MM.1S (cell line): ENCODE results near the gene GPRC6A.
A peak's percentile ranks its signal among the peaks of the same experiment; 100 is the strongest.

ENCODE experiments used
- DNase-seq: peaks from one replicate; pipeline ENCODE4 v3.0.0-alpha.2; 2015
- H2AFZ ChIP-seq: fragments of 300-600 bp; sonication (generic); 2 replicates; pipeline ENCODE4 v1.6.0; 2016; ENCODE audit warnings: antibody characterized with exemption, low read length
- H3F3A ChIP-seq: fragments of 300-600 bp; sonication (generic); 2 replicates; pipeline ENCODE4 v1.6.1; 2016; ENCODE audit warnings: mild to moderate bottlenecking, antibody characterized with exemption, low read length, moderate library complexity, mixed read lengths; ENCODE audit not compliant: insufficient read depth
- H3K27ac ChIP-seq: fragments of 300-600 bp; sonication (generic); 2 replicates; pipeline ENCODE4 v1.5.1; 2016; ENCODE audit warnings: mild to moderate bottlenecking, low read length
- H3K27me3 ChIP-seq: fragments of 300-600 bp; sonication (generic); replicated peaks from 2 replicates; pipeline ENCODE4 v1.6.0; 2016; ENCODE audit warnings: low read length; ENCODE audit not compliant: insufficient read depth
- H3K36me3 ChIP-seq: fragments of 300-600 bp; sonication (generic); replicated peaks from 2 replicates; pipeline ENCODE4 v1.6.1; 2016; ENCODE audit warnings: mild to moderate bottlenecking, low read length, mixed read lengths; ENCODE audit not compliant: insufficient read depth
- H3K4me1 ChIP-seq: fragments of 300-600 bp; sonication (generic); 2 replicates; pipeline ENCODE4 v1.6.1; 2016; ENCODE audit warnings: low read length, mixed read lengths
- H3K4me2 ChIP-seq: fragments of 300-600 bp; sonication (generic); 2 replicates; pipeline ENCODE4 v1.6.0; 2016; ENCODE audit warnings: low read depth, low read length
- H3K4me3 ChIP-seq: fragments of 300-600 bp; sonication (generic); 2 replicates; pipeline ENCODE4 v1.5.1; 2016; ENCODE audit warnings: low read length, mixed read lengths
- H3K79me2 ChIP-seq: fragments of 300-600 bp; sonication (generic); 2 replicates; pipeline ENCODE4 v1.6.1; 2016; ENCODE audit warnings: mixed run types, low read length, mixed read lengths
- H3K9ac ChIP-seq: fragments of 300-600 bp; sonication (generic); 2 replicates; pipeline ENCODE4 v1.6.1; 2016; ENCODE audit warnings: low read length, mixed read lengths
- H3K9me2 ChIP-seq: fragments of 300-600 bp; sonication (generic); replicated peaks from 2 replicates; pipeline ENCODE4 v1.6.1; 2016; ENCODE audit warnings: mild to moderate bottlenecking, low read length, mixed read lengths; ENCODE audit not compliant: insufficient read depth
- H3K9me3 ChIP-seq: fragments of 300-600 bp; sonication (generic); replicated peaks from 2 replicates; pipeline ENCODE4 v1.6.1; 2016; ENCODE audit warnings: mild to moderate bottlenecking, low read length, mixed read lengths; ENCODE audit not compliant: insufficient read depth
- H4K20me1 ChIP-seq: fragments of 300-600 bp; sonication (generic); 2 replicates; pipeline ENCODE4 v1.6.1; 2016; ENCODE audit warnings: mild to moderate bottlenecking, low read length, moderate library complexity, mixed read lengths; ENCODE audit not compliant: insufficient read depth
- CTCF ChIP-seq: fragments of 300-600 bp; sonication (generic); IDR thresholded peaks from 2 replicates; pipeline ENCODE4 v1.5.1; 2016; ENCODE audit warnings: antibody characterized with exemption, low read length, mixed read lengths
- EZH2 ChIP-seq: fragments of 300-600 bp; sonication (generic); optimal IDR thresholded peaks from 2 replicates; pipeline ENCODE3; 2017; ENCODE audit warnings: low read depth, mild to moderate bottlenecking, antibody characterized with exemption, low read length, mixed read lengths
- EZH2phosphoT487 ChIP-seq: fragments of 300-600 bp; sonication (generic); IDR thresholded peaks from 2 replicates; pipeline ENCODE4 v1.6.1; 2018; ENCODE audit warnings: antibody characterized with exemption, low read length

GPRC6A gene

DNA sequence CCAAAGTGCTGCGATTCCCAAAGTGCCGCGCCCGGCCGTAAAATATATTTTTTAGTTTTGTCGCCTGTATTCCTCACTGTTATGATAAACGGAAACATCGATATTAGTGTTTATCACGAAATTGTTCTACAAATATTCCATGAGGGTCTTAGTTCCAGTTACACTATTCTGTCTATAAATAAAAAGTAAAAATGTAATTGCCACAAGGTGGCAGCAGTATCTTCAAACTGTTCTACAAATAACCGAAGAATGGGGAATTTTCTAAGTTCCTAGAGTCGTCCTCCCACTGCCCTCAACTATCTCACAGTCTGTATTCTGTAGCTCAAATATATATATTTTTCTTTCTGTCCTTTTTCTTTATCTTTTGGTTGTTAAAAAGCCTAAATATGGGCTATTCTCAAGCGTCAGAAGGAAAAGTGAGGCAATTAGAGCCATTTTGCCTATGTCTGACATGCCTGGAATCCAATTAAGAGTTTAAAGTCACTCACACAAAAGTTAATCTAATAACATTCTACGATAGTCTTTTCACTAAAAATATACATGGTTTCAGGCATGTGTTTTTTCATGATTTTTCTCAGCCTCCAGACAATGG, 49.2 kb downstream of the GPRC6A start:
- TF ChIP-seq EZH2phosphoT487 (no peak), CTCF (peak; percentile 52), EZH2 (no peak)
- peak; percentile 50 for DNase-seq
- Histone ChIP-seq H3K27ac (no peak overlapping the region), H3K27me3 (no peaks in the 10 kb centered on the region), H3K79me2 (no peaks in the 10 kb centered on the region), H3F3A (no peaks in the 10 kb centered on the region), H3K36me3 (no peaks in the 10 kb centered on the region), H3K4me3 (no peak overlapping the region), H3K4me1 (no peaks in the 10 kb centered on the region), H3K9me3 (no peaks in the 10 kb centered on the region), H3K4me2 (no peak overlapping the region), H3K9ac (no peak overlapping the region), H2AFZ (no peak overlapping the region), H4K20me1 (no peaks in the 10 kb centered on the region), H3K9me2 (no peaks in the 10 kb centered on the region)

DNA sequence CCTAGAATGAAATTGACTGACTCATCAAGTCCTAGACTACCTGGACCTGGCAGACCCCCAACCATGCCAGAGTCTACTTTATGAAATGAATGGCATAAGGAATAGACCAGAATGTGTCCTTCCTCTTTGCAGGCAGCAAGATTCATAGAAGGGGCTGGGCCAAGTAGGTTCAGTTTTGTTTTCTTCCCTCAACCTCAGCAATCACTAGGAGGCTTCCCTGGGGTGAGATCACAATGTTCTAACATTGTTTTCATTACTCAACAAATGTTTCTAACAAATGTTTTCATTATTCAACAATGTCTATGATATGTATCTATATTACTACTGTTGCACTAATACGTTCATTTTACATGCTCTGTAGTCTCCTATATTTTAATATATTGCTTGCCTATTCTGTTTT, 55.0 kb downstream of the GPRC6A start:
- H4K20me1 ChIP-seq = no peaks in the 10 kb centered on the region
- H3K4me1 ChIP-seq = no peaks in the 10 kb centered on the region
- no peak overlapping the region for H3K4me3 ChIP-seq
- no peaks in the 10 kb centered on the region for H3F3A ChIP-seq
- no peaks in the 10 kb centered on the region for H3K27me3 ChIP-seq
- no peak overlapping the region for H3K9ac ChIP-seq
- DNase-seq = no peak
- no peaks in the 10 kb centered on the region for H3K9me2 ChIP-seq
- no peaks in the 10 kb centered on the region for H3K79me2 ChIP-seq
- H2AFZ ChIP-seq = no peak overlapping the region
- no peak overlapping the region for H3K27ac ChIP-seq
- no peaks in the 10 kb centered on the region for H3K9me3 ChIP-seq
- no peak overlapping the region for H3K4me2 ChIP-seq
- TF ChIP-seq EZH2phosphoT487 = no peak
- no peak for TF ChIP-seq CTCF
- no peak for TF ChIP-seq EZH2
- H3K36me3 ChIP-seq = no peaks in the 10 kb centered on the region

DNA sequence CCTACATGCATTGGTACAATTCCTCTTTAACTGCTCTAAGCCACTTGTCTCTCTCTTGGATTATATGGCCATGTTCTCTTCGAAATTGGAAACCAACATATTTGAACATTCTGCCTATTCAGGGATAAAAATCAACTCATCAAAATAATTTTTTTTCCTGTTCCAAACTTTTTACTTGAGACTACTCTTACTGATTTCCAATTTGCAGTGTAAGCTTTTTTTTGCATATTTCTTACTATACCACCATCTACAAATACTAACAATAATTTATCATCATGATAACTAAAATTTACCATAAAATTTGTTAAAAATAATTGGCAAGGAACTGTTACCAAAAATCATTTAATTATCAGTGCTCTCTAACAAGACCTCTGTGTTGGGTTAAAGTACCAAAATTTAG, 56.4 kb downstream of the GPRC6A start:
- Histone ChIP-seq H3K4me2 (no peak overlapping the region), H3F3A (no peaks in the 10 kb centered on the region), H4K20me1 (no peaks in the 10 kb centered on the region), H3K27ac (no peak overlapping the region), H3K4me1 (no peaks in the 10 kb centered on the region), H3K9ac (no peak overlapping the region), H3K4me3 (no peak overlapping the region), H3K36me3 (no peaks in the 10 kb centered on the region), H3K9me3 (no peaks in the 10 kb centered on the region), H3K27me3 (no peaks in the 10 kb centered on the region), H2AFZ (no peak overlapping the region), H3K79me2 (no peaks in the 10 kb centered on the region), H3K9me2 (no peaks in the 10 kb centered on the region)
- DNase-seq = no peak
- TF ChIP-seq EZH2phosphoT487 = no peak
- no peak for TF ChIP-seq CTCF
- TF ChIP-seq EZH2 = no peak
